ENCODE results near the gene ALG12.
"Not testable (repeated sequence)": the region's sequence is repeated elsewhere in the genome, so short reads cannot be mapped to it uniquely, and the experiment has no call there.

The ALG12 gene

GRCh38 chr22:49867303-49868265 is 50.7 kb downstream of the ALG12 start:
- no peak for DNase-seq (ENCODE audit: low read depth in 2 of 2)

DNA sequence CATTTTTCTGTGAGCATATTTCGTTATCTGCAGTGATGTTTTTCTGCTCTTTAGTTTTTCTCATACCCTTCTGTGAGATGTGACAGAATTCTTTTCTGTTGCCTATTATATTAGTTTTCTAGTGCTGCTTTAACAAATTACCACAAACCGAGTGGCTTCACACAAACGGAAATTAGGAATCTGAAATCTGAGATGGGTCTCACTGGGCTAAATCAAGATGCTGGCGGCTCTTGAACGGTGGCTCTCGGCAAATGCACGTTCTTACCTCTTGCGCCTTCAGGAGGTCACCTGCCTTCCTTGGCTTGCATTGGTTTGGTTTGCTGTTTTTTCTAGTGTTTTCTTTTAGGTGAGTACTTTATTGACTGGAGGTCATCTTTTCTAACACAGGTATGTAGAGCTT is 51.6 kb downstream of the ALG12 start:
- DNase-seq (ENCODE audit: low read depth in 2 of 2): no peak

DNA sequence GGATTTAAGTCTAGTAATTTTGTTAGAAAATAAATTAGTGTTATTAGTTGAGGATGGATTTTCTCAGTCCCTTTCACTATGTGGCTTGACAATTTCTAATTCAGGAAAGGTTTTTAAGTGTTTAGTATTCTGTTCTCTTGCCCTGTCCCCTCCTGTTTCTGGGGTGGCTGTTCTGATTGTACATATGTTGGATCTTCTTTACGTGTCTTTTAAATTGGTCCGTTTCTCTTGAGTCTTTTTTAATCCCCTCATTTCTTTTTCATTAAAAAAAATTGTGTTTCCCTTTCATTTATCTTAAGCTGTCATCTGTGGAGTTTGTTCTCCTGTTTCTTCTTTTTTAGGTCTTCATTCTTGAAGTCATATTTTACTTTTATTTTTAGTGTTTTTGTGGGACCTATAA is 52.1 kb downstream of the ALG12 start:
- DNase-seq (ENCODE audit: low read depth in 2 of 2): no peak

GRCh38 chr22:49865156-49865555 is 53.1 kb downstream of the ALG12 start:
- no peak for DNase-seq (ENCODE audit: low read depth in 2 of 2)

DNA sequence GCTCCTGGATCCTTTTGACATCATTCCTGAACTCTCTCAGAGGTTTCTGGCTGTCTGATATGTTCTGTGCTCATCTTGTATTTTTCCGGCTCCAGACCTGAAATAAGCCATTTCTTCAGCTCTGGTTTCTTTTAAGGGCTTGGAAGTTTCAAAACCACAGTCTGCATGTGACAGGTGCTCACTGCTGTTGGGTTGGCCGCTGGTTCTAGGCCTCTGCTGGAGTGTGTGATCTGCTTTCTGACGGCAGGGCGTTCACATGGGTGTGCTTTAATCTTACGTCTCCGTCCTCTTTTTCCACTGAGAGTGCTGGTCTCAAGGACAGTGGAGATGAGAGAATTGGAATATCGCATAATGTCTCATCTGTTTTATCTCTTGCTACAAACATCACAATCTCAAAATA is 54.3 kb downstream of the ALG12 start:
- no peak for DNase-seq (ENCODE audit: low read depth in 2 of 2)

GRCh38 chr22:49862496-49862776 is 55.8 kb downstream of the ALG12 start:
- no peak for DNase-seq (ENCODE audit: low read depth in 2 of 2)

GRCh38 chr22:49861642-49862495 is 56.4 kb downstream of the ALG12 start:
- DNase-seq (ENCODE audit: low read depth in 2 of 2): no peak

DNA sequence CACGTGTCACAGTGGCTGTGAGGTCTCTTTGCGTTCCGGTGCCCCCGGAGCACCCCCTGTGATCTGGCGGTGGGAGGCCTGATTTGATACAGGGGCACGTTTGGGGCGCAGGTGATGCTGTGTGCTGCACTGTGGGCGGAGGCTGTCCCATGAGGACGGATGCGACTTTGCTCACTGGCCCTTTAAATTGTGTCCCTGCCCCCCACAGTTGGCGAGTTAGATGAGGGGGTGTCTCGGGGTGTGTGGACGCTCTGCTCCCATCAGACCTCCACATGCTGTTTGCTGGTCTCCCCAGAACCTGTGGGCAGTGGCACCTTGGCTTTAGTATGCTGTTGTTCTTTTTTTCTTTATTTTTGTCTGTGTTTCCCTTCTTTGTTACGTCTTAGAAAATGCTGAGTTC is 59.4 kb downstream of the ALG12 start:
- DNase-seq (ENCODE audit: low read depth in 2 of 2): no peak

- no peak for DNase-seq (ENCODE audit: low read depth in 2 of 2)
Observed at GRCh38 chr22:49856766-49857618, 61.2 kb downstream of the ALG12 start.

DNA sequence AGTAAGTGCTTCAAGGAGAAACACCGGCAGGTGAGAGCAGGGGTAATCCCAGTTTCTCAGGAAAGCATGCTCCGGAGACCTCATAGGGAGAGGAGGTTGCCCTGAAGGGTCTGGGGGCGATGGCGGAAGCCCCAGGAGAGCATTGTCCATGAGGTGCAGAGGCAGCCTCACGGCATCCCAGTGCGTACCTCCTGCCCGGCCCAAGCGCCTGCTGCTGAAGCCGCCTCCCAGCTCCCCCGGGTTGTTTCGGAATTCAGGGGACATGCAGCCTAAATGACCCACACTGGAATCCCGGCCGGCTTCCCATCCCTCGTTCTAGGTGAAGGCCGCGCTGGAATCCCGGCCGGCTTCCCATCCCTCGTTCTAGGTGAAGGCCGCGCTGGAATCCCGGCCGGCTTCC is 61.9 kb downstream of the ALG12 start:
- DNase-seq (ENCODE audit: low read depth in 2 of 2): no peak

DNA sequence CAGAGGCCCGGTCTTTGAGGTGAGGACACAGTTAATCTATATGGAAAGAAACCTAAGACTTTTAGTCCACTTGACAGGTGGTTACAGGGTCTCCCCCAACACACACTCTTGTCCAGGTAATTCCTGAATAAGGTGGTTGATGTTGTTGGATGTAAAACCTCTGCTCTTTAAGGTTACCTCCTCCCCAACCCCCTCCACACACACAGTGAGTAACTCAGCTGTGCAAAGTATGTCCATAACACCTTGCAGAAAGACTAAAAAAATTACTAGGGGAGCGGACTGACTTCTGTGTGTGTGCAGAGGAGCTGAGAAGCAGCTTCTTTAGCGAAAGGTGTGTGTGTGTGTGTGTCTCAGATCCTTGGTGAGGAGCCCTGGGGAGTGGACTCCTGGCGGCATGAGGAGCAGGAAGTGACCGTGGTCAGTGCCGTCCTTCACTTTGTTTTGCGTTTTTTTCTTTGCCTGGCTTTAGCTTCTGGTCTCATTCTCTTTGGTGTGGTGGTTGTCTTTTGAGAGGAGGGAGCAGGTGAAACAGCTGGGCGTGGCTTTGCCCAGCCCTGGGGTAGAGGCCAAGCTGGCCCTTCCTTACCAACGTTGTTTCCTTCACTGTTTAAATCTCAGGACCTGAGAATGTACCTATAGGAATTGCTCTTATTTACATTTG is 62.9 kb downstream of the ALG12 start:
- no peak for DNase-seq (ENCODE audit: low read depth in 2 of 2)

DNA sequence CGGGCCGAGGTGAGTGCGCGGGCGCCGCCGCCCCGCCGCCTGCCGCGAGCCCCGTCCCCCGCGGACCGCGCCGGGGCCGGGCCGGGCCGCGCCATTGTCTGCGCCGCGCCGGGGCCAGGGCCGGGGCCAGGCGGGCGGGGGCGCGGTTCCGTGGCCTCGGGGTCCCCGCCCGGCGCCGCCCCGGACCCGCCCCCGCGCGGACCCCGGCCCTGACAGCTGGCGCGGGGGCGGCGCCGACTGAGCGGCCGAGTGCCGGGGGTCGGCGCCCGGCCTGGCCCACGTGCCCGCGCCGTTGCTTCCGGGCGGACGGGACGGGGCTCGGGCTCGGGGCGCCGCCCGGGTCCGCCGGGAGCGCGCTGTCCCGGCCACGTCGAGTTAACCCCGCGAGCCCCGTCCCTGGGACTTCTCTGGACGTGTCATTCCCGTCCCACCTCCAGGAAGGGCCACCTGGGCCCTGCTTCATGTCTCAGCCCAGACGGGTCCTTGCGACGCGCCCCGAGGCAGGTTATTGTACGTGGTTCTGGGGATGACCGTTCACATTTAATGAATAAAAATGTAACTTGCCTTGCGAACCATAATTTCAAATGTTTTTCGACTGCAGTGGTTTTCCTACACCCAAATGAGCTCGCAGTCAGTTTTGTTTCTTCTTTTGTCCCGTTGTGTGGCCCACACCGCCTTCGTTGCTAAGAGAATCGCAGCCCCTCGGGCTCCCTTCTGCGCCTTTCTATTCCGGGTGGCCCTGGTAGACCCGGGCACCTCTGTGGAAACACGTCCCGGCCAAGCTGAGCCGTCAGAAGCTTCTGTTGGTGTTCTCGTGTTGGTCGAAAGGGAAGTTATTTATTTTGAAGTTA is 64.0 kb downstream of the ALG12 start:
- no peak for DNase-seq (ENCODE audit: low read depth in 2 of 2)

DNA sequence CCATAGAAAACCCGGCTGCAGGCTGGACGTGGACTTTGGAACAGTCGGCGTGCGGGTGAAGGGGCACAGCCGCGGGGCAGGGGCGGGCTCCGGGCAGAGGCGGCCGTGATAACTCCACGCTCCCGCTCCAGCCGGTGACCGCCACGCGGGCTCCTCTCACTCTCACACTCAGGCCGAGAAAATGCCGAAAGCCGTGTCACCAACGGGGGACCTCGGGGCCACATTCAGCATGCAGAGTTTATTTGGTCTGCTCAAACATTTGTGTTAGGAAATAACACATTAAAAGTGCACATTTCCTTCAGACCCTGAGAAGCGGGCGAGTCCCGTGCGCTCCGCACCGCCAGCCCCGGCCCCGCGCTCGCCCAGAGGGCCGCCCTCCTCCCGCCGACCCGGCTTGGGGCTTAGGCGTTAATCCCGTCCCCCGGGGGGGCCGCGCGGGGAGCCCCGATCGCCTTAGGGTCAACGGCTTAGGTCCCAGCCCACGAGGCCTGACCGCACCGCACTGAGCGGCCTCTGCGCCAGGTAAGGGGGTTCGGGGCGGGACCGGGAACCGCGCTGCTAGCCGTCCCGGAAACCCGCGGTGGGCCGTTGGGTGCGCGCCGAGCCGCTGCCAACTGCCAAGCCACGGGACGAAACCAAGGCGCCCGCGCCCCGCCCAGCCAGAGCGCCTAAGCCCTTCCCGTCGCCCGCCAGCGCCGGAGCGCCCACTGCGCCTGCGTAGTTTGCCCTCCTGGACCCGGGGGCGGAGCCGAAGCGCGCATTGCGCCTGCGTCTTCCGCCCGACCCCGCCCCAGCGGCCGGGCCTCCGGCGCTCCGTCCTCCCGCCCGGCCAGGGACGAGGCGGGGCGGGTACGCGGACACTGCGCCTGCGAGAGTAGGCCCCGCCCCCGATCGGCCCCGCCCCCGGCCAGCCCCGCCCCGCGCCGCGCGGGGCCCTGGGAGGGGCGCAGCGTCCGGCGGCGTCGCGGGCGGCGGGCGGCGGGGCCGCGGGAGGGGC is 65.0 kb downstream of the ALG12 start, which contains the start of gene ZBED4:
Gene ZBED4 (plus strand): TSS at position 947 of the 997 bp plus-strand sequence. CDS start 29,819 bp downstream, outside the sequence.
- DNase-seq (ENCODE audit: low read depth in 2 of 2): peak; percentile 94 to 96

DNA sequence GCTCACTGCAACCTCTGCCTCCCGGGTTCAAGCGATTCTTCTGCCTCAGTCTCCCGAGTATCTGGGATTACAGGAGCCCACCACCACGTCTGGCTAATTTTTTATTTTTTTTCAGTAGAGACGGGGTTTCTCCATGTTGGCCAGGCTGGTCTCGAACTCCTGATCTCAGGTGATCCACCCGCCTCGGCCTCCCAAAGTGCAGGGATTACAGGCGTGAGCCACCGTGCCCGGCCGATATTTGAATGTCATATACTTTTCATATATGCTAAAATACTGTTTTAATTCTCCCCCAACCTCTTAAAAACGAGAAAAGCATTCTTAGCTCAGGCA is 65.7 kb downstream of the ALG12 start:
- not testable (repeated sequence) for DNase-seq (ENCODE audit: low read depth in 2 of 2)

DNA sequence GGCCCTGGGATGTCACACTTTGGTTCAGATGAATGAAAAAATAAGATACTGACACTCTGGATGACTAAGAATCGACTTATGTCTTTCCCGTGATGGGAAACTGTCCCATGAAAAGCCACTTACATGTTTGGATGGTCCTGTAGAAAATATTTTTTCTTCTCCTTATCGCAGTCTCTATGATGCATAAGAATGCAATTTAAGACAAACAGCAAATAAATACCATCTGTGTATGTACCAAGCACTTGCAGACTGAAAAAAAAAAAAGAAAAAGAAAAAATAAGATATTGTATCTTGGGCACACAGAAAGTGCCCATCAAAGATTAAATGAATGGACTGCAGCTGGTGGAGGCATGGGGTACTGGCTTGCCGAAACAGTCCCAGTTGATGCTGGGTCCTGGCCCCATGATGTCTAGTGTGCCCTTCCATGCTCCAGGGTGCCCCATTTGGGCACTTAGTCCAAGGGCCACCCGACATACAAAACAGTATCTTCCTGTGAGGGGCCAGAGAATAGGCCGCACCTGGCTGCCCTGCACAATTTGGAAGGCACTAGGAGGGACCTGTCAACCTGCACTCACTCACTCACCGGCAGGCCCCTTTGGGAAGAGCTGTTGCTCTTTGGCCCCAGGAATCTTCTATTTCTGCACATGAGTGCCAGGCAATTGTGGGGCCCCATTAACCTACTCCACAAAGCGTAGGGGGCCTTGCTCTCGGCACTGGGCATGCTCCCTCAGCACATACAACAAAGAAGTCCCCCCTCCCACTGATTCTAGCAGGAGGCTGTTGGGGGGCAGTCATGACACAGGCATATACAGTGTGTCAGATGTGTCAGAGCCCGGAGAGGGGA is 67.1 kb downstream of the ALG12 start:
- DNase-seq (ENCODE audit: low read depth in 2 of 2): no peak
